Cardiac fibroblast (primary cell): ENCODE data around the gene OR13D1.
"Not testable (repeated sequence)": the region's sequence is repeated elsewhere in the genome, so short reads cannot be mapped to it uniquely, and the experiment has no call there.

Source experiments
- DNase-seq, 2 donors: peaks; one replicate each; pipeline versions ENCODE4 v3.0.0 to v3.0.0-alpha.2; 2010; ENCODE audit warnings: low read depth in 2 of 2
- H3K4me3 ChIP-seq, 2 donors: replicated peaks in 1 of 2; 1 replicate in 1 of 2; 2 replicates in 1 of 2; pipeline ENCODE4 v1.5.1; 2011; ENCODE audit warnings: low read depth in 2 of 2, low read length in 2 of 2, mild to moderate bottlenecking in 2 of 2, moderate library complexity in 1 of 2
- CTCF ChIP-seq: IDR thresholded peaks from one replicate; pipeline ENCODE4 v1.5.1; 2011; ENCODE audit warnings: low read depth, mild to moderate bottlenecking, low read length, inconsistent platforms

The OR13D1 gene

GRCh38 chr9:104694218-104694617 is at the start of gene OR13D1:
Gene OR13D1, plus strand, starts transcription at chr9:104694518. Its CDS starts 0 bp downstream, at chr9:104694518.
- H3K4me3 ChIP-seq, result no peak within 1 kb of the TSS
- TF ChIP-seq CTCF, result no peak
- DNase-seq, result no peak

GRCh38 chr9:104658496-104659195 is 35.7 kb upstream of the OR13D1 start:
- TF ChIP-seq CTCF, result no peak
- no peak for DNase-seq
- no peak overlapping the region for H3K4me3 ChIP-seq

GRCh38 chr9:104675611-104676010 is 18.7 kb upstream of the OR13D1 start:
- H3K4me3 ChIP-seq, result no peak overlapping the region
- no peak for TF ChIP-seq CTCF
- no peak for DNase-seq

GRCh38 chr9:104682642-104683041 is 11.7 kb upstream of the OR13D1 start:
- TF ChIP-seq CTCF, result peak; percentile 38
- no peak overlapping the region for H3K4me3 ChIP-seq
- DNase-seq, result peak; percentile 68 to 78

GRCh38 chr9:104686081-104686480 is 8.2 kb upstream of the OR13D1 start:
- DNase-seq, result peak in 1 of 2 donors; percentile 9
- TF ChIP-seq CTCF, result no peak
- H3K4me3 ChIP-seq, result no peak overlapping the region

- H3K4me3 ChIP-seq, result no peak overlapping the region
- DNase-seq, result no peak
- no peak for TF ChIP-seq CTCF
Measured at GRCh38 chr9:104700306-104700705, 6.0 kb downstream of the OR13D1 start.

- not testable (repeated sequence) for H3K4me3 ChIP-seq, DNase-seq
Measured at GRCh38 chr9:104708737-104709136, 14.4 kb downstream of the OR13D1 start.
